NCI-H1048 (cell line): Measurements from ENCODE around the gene ELK4.

ENCODE experiments used
- DNase-seq: peaks from one replicate; lab custom pipeline; 2025; lab: John Stamatoyannopoulos, UW

Gene ELK4

DNA sequence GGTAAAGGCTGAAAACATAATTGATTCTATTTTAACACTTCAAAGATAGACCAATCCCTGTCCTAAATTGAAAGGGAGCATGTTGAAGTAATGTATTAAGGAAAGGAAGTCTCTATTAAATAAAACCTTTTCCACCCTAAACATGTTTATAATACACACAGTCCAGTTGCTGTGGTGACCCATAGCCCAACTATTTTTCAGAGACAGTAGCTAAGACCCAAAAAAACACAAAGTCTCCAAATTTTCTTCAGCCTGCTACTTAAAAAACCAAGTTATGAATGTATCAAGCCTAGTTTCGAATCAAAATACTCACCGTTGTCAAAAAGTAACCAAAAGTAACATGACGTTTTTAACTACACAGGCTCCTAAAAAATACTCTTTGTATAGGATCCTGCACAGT lies 1.6 kb downstream of the ELK4 start:
- DNase-seq: no peak

DNA sequence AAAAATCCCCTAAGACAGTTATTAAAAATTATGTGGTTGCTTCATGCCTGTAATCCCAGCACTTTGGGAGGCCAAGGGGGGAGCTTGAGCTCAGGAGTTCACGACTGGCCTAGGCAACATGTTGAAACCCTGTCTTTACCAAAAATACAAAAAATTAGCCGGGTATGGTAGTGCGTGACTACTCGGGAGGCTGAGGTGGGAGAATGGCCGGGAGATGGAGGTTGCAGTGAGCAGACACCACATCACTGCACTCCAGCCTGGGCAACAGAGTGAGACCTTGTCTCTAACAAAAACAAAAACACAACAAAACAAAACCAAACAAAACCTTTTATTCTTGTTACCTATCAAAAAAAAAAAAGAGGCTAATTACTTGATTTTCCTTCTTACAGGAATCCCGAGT lies 2.1 kb downstream of the ELK4 start:
- DNase-seq: no peak

DNA sequence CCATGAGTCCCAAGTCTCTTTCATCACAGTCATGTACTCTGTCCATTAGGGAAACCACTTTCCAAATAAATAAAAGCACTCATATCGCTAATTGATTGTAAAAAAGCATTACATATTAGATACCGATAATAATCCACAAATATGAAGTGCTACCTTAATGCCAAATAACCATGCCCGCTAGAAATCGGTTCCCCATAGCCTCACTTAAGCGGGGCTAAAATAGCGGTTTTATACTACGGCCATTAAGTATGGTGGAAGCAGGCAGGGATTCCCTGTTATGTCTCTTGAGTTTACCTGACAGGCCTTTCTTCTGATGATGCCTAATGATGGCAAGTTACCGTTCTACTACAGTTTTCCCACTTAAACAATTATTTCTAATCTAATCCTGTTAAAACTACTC lies 3.9 kb downstream of the ELK4 start:
- no peak for DNase-seq

DNA sequence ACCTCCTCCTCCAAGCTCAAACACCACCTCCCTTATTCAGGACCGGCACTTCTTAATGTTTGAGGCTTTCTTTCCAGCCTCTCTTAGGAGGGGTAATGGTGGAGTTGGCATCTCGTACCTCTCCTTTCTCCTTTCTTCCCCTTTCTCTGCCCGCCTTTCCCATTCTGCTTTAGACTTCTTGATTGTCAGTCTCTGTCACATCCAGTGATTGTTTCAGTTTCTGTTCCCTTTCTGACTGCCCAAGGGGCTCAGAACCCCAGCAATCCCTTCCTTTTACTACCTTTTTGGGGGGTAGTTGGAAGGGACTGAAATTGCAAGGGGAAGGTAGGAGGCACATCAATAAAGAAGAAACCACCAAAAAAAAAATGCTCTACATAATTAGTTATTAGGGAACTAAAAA lies 5.6 kb downstream of the ELK4 start:
- DNase-seq: no peak

DNA sequence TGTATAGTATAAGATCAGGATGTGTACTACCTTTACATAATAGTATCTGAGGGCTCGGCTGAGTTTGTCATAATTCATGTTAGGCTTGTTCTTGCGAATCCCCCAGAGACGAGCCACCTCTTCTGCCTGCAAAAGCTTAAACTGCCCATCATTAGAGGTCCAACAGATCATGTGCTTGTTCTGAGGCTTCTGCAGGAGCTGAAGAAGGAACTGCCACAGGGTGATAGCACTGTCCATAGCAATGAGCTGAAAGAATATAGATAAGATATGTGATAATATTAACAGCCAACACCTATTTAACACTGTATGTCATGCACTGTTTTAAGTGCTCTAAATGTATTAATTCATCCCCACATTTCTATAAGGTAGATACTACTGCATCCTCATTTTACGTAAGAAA lies 8.2 kb downstream of the ELK4 start:
- DNase-seq: no peak

DNA sequence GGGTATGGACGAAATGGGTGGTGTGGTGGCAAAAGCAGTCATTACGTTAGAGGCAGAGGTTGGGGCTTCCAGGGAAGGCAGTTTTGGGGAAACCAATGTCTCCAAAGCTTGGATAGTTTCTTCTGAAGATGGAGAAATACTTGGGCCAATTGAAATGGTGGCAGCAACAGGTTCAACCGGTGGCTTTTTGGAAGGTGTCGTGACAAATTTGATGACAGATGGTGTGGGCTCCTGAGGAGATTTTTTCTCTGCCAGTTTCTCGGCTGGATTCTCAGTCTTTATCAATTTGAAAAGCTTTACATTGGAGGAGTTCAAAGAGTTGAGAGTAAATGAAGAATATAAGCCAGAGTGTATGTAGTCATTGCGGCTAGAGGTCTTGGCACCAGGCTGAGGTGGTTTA lies 11.5 kb downstream of the ELK4 start:
- no peak for DNase-seq

DNA sequence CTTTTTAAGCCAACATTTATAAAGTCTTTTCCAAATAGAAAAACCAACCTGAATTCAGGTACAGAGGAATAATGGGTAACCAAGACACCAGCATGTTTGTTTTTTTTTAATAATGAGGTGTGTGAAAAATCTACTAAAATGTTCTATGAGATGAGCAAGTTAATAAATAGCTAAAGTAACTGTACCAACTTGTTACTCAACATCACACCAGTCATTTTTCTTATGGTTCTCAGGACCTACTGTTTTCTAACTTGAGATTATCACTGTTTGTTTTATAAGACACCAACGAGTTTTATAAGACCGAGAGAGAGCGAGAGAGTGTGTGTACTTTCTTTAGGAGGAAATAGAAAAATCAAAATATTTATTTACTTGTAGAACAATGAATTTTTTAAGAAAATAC lies 12.4 kb downstream of the ELK4 start:
- no peak for DNase-seq

DNA sequence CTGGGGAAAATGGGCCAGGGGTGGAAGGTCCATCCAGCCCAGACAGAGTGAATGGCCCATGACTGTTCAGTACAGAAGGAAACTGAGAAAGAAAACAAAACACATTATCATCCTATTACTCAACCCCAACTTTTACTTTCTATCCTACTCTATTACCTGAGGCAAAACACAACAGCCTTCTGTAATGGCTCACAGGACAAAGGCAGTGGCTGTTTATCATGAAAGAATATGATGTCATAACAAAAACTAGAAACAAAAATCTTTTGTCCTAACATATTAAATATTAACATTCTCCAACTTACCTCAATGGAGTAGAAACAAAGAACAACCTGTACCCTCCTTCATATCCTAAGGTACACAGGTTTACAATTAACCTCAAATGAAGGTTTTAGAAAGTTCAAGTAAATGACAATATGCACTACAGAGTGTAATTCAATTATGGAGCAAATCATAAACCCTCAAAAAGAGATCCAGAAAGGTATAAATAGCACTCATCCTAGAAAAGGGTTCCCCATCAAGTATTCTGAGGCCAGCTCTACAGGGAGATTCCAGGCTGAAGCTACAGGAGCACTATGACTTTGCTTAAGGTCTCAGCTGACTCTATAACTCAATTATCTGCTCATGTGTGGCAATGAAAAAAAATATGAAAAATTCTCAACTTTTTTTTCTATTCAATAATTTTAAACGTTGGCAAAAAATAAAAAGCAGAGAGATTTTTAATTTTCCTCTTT lies 15.1 kb downstream of the ELK4 start:
- no peak for DNase-seq

DNA sequence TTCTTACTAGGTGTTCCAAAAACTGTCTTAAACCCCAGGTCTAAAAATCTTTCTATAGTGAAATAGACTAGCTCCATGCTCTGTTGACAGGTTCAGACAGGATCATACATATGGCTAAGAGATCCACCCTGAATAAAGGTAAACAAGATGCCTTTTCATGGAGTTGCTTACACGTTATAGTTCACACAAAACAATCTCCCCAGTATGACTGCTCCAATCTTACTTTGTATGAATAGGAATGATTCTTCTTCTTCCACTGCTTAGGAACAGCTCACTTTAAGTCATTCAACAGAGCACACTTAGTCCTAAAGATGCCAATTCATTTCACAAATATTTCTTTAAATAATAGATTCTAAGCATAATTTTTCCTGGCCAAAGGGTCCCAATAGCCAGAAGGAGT lies 16.0 kb downstream of the ELK4 start:
- no peak for DNase-seq

DNA sequence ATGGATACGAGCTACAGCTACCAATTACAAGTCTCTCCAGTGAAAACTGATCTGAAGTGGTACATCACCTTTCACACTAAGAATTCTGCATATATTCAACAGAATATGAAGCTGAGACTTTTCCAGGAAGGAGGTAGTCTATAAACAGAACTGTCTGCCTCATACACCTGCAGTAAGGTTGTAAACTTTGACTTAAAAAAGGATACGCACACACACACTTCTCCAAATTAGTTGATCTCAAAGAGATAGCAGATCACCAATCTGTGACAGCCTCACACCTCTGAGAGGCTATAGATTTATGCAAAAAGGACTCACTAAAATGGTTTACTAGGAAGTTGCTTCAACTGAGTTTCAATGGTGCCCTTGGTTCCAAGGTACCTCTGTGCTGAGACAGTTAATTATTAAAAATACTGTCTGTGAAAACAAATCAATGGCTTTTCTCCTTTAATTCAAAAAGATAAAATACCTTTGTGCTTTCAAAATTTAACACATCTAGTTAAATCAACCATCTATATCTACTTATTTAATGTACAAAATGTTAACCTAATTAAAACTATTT lies 17.9 kb downstream of the ELK4 start:
- DNase-seq: no peak

DNA sequence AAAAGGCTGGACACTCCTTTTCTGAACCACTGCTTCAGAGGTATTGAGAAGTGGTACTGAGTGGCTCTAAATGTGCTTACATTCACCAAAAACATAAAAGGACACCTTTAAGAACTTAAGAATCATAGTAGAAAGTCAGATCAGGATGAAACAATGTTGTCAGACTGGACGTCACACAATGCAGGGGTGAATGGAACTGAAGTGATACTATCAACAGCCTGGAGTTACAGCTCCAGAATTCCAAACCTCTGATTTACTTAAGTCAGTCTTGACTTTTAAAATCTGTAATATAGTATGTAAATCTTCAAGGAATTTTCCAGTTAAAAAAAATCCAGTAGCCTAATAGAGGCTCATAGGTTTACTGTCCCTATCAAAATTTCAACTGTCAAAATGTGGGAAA lies 19.3 kb downstream of the ELK4 start:
- DNase-seq: no peak

DNA sequence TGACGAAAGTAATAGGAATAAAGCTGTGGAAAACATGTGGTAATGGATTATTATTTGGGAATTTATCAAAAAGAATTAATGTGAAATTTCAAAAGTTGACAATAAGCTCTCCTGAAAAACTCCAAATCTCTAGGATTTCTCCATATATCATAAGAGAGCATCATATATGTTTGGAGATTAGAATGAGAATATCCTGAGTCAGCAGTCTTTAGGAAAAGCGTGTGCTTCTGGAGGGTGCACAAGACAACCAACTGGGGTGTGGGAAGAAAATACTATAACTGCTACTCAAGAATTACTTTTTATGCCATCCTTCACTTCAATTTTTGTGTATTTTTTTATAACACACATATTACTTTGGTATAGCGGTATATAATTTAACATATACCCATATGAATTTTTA lies 19.7 kb downstream of the ELK4 start:
- DNase-seq: no peak

DNA sequence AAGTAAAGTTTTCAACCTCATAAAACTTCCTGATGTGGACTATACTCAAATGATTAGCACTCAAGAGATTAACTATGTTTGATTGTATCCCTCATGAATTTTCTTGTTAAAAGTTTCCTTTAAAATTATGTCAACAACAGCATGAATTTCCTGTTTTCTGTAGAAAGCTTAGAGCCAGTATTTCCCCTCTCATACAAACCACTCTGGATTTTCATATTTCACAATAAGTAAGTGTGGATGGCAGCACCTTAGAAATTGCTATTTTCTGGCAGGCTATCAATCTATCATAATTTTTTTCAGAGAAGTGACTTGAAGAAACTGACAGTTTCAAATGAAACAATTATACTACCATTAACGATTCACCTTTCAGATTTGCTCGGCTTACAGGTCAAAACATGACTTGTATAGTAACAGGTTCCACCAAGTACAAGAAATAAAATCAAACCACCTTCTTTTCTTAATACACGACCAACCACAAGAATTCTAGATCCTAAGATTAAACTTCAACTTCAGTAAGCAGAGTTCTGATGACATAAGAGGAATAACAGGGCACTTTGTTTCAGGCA lies 20.8 kb downstream of the ELK4 start:
- no peak for DNase-seq

DNA sequence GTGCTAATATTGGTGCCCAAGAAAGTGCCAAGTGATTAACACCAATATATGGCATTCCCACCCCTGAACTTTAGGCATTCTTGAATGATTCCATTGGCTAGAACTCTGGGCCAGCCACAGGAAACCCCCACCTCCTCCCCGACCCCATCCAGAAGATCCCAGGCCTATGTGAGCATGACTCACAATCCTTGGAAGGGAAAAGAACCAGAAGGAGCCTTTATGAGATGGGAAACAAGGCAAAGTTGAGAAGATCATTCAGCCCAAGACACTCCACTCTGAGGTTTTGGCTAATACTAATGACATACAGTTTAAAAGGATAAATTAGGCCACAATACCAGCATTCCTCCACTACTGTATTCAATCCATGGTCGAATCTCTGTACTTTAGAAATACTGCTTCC lies 21.8 kb downstream of the ELK4 start:
- DNase-seq: no peak

DNA sequence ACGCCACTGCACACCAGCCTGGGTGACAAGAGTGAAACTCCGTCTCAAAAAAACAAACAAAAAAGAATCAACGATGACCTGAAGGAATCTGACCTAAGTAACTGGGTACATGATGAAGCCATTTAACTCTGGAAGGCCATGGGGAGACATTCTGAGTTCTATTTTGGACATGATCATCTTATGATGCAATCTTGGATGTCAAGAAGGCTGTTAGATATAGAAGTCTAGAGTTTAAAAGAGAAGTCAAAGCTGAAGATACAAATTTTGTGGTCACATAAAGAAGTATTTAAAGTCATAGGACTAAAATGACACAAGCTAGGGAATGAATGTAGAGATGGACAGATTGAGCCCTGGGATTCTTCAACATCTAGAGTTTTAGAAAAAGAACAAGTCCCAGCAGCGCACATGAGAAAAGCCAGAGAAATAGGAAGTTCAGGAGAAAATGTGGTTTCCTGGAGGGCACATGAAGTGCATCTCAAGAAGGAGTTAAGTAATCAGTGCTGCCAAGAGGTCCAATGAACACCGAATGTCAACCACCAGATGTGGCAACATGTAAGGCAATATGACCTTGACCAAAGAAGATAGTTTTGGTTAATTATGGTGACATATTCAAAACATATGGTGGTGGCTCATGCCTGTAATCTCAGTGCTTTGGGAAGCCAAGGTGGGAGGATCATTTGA lies 26.8 kb downstream of the ELK4 start:
- DNase-seq: no peak

DNA sequence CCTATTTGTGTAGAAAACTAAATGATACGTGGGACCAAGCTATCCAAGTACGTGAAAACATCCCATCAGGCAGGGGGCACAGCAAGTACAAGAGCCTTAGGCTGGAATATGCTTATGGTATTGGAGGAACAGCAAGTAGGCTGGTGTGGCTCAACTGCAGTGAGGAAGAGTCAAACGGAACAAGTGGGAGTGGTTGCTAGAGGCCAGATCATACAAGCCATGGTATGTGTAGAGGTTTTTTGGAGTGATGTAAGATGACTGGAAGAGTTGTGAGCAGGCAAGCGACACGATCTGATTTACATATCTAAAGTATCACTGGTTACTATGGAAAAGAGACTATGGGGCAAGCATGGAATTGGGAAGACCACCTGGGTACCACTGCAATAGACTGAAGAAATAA lies 27.8 kb downstream of the ELK4 start:
- DNase-seq: no peak

DNA sequence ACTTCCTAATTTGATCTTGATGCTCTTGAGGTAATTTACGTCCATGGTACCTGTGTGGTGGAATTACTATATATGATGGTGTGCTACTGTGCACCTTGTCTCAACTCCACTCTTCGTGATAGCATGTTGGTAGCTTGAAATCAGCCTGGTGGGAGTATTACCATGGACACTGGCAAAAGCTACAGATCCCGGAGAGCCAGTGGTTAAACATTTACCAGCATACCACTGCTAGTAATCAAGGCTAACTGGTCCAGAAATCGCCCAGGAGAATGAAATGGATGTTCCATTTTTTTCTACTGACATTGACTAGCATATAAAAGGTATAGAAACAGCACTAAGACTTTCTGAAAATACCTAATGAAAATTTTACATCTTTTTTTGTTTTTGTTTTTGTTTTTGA lies 30.6 kb downstream of the ELK4 start:
- no peak for DNase-seq

DNA sequence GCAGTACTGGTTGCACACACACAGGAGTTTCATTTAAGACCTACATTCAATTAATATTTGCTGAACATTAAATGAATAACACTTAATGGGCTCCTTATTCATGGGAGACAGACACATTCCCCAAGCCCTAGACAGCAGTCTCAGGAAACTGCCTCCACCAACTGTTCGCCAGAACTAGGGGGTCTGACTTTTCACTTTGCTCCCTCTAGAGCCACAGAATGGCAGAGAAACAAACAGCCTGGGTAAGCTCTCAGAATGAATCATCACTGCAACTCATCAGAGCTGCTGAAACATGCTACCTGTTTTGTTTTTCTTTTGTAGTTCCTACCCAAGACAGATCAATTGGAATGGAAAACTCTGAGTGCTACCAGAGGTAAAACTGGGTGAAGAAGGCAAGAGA lies 31.7 kb downstream of the ELK4 start:
- no peak for DNase-seq

DNA sequence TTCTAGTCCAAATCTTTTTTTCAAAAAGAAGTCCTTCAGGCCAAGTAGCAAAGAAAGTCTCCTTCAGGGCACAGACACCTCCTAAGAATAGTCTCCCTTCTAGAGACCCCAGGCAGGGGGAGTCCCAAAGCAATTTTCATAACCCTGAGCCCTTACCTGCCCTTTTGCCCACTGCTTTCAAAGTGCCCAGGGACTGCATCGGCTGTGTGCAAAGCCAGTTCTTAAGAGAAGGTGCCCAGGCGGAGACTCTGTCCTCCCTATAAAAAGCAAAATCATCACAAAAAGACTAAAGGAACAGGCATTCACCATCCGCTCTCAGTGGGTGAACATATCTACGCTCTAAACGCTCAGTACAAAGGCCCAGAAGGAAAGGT lies 32.2 kb downstream of the ELK4 start:
- DNase-seq: no peak

DNA sequence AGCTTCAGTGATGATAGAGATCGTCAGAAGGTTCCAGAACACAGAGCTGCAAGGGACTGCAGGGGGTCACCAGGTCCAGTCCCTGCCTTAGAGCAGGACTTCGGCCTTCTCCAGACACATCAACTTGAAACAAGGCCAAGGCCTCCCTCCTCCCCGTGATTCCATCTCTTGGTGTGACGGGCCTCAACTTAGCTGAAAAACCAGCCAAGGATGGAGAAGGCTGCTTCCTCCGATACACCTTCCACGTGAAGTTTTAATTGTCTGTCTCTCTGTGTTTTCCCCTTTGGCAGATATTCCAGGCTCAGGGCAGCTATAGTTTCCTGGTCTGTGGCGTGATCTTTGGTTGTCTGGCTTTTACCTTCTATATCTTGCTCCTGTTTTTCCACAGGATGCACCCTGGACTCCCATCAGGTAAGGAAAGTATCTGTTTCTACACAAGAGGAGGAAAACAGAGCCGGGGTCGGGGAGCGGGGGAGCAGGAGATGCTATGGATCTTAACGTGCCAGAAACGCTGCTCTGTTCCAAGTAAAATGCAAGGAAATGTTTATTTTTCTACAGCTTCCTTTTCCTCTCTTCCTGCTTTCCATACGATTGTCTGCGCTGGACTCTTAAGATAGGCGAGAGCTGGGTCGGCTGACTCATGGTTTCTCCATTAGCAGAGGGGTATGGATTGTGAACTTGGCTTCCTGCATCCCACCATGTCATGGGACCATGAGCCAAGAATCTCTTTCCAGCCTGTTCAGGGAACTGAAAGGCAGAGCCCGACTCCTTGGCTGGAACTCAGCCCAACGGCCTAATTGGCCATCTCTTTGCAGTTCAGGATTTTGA lies 32.8 kb downstream of the ELK4 start:
- no peak for DNase-seq

DNA sequence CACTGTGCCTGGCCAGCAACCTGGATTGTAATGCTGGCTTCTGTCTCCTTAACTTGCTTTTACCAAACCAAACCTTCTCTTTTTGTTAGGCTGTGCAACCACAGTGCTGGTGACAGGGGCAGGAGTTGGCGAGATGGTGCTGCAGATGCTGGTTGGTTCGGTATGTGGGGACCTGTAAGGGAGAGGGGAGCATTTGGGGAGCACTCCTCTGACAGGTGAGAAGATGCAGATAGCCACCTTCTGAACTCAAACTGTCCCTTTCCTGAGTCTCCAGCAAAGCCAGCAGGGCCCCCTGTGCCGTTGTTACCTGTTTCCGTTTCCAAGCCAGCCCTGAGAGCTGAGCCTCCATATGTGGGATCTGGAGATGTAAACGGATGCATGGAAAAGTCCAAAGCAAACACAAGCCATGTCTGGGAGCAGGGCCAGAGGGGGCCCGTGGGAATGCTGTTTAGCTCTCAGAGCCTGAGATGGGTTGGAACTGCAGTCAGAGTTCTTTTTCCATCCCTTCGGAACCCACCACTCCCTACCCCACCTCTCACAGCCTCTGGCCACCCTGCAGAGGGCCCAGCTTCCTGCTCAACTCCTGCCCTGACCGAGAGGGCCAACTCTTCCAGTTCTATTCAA lies 34.0 kb downstream of the ELK4 start:
- DNase-seq: no peak

DNA sequence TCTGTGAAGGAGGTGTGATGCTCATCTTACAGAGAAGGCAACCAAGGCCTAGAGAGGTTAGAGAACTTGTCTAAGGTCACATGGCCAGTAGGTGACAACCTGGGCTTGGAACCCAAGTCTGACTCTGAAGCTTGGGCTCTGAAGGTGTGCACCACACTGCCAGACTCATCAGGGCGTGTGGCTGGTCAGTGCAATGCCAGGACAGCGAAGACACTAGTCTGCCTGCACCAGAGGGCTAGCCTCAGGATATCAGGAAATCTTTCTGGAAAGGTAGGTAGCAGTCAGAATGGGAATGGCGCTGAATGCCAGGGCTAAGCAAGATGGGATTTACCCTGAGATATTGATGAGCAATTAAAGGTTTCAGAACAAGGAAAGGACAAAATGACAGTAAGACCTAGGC lies 34.9 kb downstream of the ELK4 start:
- no peak for DNase-seq
